H4 (cell line): Measurements from ENCODE around the gene SPATA6. TPM values are rescaled to one million over a fixed set of nuclear protein-coding genes. Genes with fewer than 3 reads are reported as not detected.
"Not testable (repeated sequence)": the region's sequence is repeated elsewhere in the genome, so short reads cannot be mapped to it uniquely, and the experiment has no call there.

Source experiments
- DNase-seq: peaks from one replicate; pipeline ENCODE4 v3.0.0-alpha.2; 2015; ENCODE audit warnings: low spot score
- total RNA-seq: library from RNA; depleted of rRNA; stranded (reverse); fragments of >200 nt; shearing (Covaris generic); gene quantifications from 2 replicates; pipeline ENCODE4 v1.2.3, GENCODE V29; 2014

The SPATA6 gene
- total RNA-seq, 1 experiment from 2014 or later: 4.0 TPM

- no peak for DNase-seq
Observed at GRCh38 chr1:48356901-48357300, 115.1 kb downstream of the SPATA6 start.

- no peak for DNase-seq
Observed at GRCh38 chr1:48344373-48344772, 127.6 kb downstream of the SPATA6 start.

- no peak for DNase-seq
Observed at GRCh38 chr1:48341221-48341620, 130.8 kb downstream of the SPATA6 start.

GRCh38 chr1:48338257-48338656, 133.7 kb downstream of the SPATA6 start:
- no peak for DNase-seq

- DNase-seq: no peak
Observed at GRCh38 chr1:48333316-48333715, 138.7 kb downstream of the SPATA6 start.

GRCh38 chr1:48332115-48332514, 139.9 kb downstream of the SPATA6 start:
- no peak for DNase-seq

GRCh38 chr1:48329905-48330304, 142.1 kb downstream of the SPATA6 start:
- DNase-seq: no peak

GRCh38 chr1:48329486-48329885, 142.5 kb downstream of the SPATA6 start:
- no peak for DNase-seq

GRCh38 chr1:48311829-48312228, 160.2 kb downstream of the SPATA6 start:
- DNase-seq: not testable (repeated sequence)

GRCh38 chr1:48309564-48310082, 162.4 kb downstream of the SPATA6 start:
- no peak for DNase-seq

- DNase-seq: no peak
Observed at GRCh38 chr1:48302652-48303051, 169.4 kb downstream of the SPATA6 start.

GRCh38 chr1:48294656-48295055, 177.3 kb downstream of the SPATA6 start:
- DNase-seq: no peak

- not testable (repeated sequence) for DNase-seq
Observed at GRCh38 chr1:48294094-48294493, 177.9 kb downstream of the SPATA6 start.

GRCh38 chr1:48292706-48293105, 179.3 kb downstream of the SPATA6 start:
- DNase-seq: no peak

GRCh38 chr1:48291421-48291820, 180.6 kb downstream of the SPATA6 start:
- no peak for DNase-seq

GRCh38 chr1:48285525-48285924, 186.5 kb downstream of the SPATA6 start:
- no peak for DNase-seq

- not testable (repeated sequence) for DNase-seq
Observed at GRCh38 chr1:48284696-48285420, 187.1 kb downstream of the SPATA6 start.

GRCh38 chr1:48282329-48282728, 189.7 kb downstream of the SPATA6 start:
- not testable (repeated sequence) for DNase-seq

GRCh38 chr1:48277437-48277836, 194.6 kb downstream of the SPATA6 start:
- DNase-seq: not testable (repeated sequence)

- DNase-seq: no peak
Observed at GRCh38 chr1:48266576-48266975, 205.4 kb downstream of the SPATA6 start.

- no peak for DNase-seq
Observed at GRCh38 chr1:48263041-48263440, 209.0 kb downstream of the SPATA6 start.

GRCh38 chr1:48261881-48262400, 210.1 kb downstream of the SPATA6 start:
- DNase-seq: no peak

- no peak for DNase-seq
Observed at GRCh38 chr1:48258106-48258505, 213.9 kb downstream of the SPATA6 start.
